Measurements from ENCODE around the gene MRNIP. TPM values are rescaled to one million over a fixed set of nuclear protein-coding genes. Genes with fewer than 3 reads are reported as not detected.

Gene MRNIP, protein sequence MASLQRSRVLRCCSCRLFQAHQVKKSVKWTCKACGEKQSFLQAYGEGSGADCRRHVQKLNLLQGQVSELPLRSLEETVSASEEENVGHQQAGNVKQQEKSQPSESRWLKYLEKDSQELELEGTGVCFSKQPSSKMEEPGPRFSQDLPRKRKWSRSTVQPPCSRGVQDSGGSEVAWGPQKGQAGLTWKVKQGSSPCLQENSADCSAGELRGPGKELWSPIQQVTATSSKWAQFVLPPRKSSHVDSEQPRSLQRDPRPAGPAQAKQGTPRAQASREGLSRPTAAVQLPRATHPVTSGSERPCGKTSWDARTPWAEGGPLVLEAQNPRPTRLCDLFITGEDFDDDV
- total RNA-seq: 3.9 and 7.9 TPM in 2 replicates

DNA sequence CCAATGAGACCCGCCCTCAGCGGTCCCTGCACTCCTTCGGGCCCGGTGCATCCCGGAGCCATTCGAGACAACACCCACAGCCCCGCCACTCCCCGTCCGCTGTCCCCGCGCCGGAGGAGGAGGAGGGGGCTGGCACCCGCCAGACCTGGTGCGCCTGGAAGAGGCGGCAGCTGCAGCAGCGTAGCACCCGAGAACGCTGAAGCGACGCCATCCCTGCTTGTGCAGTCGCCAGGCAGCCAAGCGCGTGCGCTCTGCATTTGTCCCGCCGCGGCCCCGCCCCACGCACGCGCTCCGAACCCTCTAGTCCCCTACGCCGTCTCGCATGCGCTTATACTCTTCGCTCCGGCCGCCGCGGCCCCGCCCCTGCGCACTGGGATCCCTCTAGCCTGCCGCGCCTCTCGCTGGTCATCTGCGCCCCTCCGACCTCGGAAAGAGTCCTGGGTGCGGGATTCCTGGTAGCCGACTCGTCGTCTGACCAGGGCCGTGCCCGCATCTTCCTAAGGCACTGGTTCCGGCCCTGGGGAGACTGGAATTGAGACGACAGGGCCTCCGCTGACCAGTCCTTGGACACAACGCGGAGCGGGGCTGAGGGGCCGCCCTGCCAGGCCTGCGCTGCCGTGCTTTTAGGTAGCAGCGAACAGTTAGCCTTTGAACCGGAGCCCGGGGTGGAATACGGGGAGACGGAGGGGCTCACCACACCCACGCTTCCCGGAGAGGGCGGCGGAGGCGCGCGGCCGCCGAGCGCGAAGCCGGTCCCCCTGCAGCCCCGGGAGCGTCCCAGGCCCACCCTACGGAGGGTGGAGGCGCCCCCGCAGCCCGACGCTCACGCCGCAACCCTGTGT, at the start of gene MRNIP:
MRNIP (minus strand) TSS at position 232 of the 842 bp plus-strand sequence; CDS start at position 211, 21 bp downstream.
- DNase-seq (ENCODE audit: low read depth in 2 of 2): peak; percentile 96 to 97

DNA sequence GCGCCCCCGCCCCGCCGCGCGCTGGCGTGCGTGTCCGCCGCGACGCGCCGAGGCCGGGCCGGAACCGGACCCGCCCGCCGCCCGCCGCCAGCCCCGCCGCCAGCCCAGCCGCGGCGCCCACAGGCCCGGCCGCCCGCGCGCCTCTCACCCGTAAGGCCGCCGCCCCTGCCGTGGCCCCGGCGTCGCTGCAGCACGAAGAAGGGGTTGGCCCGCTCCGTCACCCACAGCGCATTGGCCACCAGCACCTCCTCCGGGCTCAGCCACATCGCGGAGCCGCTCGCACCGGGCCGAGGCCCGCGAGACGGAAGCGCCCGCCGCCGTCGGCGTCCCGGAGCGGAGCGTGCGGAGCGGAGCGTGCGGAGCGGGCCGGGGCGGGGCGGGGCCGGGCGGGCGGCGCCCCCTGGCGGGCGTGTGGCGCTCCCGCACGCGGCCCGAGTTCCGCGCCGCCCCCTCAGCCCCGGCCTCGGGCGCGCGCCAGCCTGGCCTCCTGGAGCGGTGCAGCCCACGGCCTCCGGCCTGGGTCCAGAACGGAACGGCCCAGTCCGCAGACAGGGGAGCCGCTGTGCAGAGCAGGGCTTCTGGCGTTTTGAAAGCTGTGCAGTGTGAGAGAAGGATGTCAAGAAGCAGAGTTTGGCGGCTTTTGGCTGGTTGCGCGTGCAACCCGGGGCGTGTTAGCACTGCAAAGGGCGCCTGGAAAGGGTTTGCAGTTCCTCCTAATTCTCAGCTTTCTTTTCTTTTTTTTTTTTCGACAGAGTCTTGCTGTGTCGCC, 49.1 kb upstream of the MRNIP start, which contains the start of gene TBC1D9B:
TBC1D9B (minus strand) TSS at position 342 of the 769 bp plus-strand sequence; CDS start at position 266, 76 bp downstream.
- DNase-seq (ENCODE audit: low read depth in 2 of 2): peak; percentile 71 to 79

DNA sequence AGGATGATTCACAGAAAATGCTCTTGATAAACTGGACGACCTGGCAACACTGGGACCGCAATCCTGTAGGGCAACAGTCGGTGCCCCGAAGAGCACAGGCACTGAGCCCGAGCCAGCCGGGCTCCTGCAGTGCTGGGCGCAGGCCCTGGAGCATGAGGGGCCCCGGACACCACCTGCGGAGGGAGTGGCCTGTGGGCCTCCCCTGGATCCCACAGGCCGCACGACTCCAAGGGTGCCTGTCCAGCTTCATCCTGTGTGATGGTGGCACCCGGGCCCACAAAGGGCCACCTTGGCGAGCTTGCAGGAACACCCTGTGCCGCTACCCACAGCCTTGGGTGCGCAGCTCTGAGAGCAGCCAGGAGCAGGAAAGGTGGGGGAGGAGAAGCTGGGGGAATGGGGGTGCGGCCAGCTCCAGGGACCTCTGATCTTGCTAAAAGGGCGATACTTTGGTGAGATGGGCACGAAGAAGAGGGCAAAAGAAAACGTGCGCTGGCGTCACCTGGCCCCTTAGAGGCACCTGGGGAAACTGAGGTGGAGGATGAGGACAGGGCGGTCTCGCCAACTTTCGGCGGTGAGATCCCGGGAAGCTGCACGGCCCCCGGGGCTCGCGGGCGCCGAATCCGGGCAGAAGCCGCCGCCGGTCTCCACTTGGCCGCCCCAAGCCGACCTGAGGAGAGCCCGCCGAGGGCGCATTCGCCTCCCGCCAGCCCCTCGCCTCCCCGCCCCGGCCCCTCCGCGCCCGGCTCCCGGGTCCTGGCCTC, 48.4 kb upstream of the MRNIP start:
- peak; percentile 26 to 31 for DNase-seq (ENCODE audit: low read depth in 2 of 2)

DNA sequence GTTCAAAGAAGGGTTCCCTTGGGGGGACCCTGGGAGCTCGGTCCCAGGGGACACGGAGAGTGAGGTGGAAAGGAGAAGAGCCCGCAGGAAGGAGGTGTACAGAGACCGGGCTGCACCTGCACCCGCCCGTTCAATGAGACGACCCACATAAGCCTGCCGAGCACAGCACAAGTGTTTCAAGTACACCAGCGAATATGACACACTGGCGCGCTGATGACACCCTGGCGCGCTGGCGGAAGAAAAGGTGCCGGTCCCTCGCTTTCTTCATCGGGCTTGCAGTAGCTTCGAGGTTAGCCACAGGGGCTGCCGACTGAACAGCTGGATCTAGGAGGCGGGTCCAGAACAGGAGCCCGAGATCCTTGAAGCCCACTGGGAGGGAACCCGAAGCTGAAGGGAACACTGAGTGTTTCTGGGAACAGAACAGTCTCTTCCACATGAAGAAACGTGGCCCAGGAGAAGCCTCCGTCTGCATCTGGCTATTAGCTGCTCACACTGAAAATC, 47.7 kb upstream of the MRNIP start:
- DNase-seq (ENCODE audit: low read depth in 2 of 2): no peak

DNA sequence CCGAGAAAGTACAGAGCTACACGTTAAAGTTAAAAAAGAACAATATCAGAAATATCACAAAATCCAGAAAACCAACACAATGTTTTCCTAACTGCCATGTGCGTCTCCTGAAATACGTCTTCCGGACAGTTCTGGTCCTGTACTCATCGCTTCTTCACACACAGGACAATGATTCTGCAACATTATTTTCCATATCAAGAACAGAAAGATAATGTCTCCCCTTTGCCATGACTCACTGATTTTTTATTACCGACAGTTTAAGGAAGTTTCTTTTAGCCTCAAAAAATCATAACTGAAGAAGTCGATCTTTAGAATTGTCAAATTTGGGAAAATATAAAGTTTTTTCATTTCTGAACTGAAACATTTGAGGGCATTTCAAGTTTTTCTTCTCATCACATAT, 46.5 kb upstream of the MRNIP start:
- peak; percentile 34 to 37 for DNase-seq (ENCODE audit: low read depth in 2 of 2)

DNA sequence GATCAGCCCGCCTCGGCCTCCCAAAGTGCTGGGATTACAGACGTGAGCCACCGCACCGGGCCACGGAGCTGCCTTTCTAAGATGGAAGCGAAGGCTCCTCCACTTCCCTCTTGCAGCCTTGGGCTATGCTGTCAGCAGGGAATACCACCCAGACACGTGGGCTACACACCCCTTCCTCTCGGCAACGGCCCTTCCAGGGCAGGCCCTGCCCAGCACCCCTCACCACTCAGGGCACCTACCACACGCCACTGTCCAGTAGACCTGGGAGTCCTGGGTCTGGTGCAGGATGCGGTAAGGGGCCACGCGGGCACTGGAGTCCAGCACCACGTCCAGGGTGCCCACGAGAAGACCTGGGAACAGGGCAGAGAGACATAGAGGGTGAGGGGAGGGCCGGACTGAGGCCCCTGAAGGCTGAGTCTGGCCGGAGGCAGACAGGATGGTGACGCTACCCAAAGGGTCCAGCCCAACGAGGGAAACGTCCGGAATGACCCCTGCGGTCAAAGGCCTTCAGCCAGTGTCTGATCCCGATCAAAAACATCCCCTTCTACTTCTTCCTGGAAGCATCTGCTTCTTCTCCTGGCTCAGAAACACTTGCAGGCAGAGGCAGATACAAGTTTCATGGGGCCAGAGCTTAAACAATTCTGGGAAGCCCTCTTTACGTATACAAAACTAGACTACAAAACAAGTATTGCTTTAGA, 46.0 kb upstream of the MRNIP start:
- peak; percentile 23 to 67 for DNase-seq (ENCODE audit: low read depth in 2 of 2)

DNA sequence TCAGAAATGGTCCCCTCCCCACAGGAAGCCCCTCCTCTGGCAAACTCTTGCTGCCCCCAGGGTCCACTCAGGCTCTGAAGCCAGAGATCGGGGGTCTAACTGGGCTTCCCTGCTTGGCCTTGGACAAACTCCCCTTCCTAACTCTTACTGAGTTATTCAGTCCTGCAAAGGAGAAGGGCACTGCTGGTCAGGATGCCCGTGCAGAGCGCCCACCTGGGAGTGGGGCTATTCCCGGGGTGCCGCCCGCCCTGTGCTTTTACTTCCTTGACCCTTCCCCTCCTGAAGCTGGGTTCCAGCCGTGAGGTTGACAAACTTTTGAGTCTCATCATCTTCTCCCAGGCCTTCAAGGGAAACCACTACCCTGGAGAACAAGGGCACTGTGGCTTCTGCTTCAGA, 44.1 kb upstream of the MRNIP start:
- DNase-seq (ENCODE audit: low read depth in 2 of 2): no peak

DNA sequence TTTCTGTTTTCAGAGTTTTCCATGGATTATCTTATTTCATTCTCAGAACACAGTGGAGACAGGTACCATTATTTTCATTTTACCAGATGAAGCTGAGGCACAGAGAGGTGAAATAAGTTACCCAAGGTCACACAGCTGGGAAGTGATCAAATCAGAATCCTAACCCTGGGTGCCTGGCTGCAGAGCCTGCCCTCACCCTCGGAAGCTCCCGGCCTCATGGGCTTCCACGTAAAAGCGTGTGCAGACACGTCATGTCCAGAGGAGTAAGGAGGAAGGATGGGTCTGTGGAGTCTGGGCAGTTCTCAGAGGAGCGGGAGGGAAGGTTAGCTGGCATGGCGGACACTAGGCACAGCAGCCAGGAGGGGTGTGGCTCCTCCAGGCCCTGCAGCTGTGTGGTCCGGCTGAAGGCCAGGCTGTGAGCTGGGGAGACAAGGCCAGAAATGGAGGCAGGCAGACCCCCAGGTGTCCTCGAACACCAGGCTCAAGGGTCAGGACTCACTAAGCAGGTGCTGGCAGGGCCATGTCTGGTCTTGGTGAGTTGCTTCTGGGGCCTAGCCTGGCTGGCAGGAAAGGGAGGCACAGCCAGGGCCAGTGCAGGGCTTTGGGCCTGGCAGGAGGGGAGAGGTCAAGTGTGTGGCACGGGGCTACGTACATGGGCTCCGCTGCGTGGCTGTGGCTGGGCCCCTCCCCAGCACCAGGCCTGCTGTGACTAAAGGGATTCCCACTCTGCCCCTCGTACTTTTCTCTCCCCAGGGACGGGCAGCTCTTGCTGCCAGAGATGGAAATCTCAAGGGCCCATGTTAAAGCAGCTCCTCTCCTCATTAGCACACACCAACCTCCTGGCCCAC, 43.5 kb upstream of the MRNIP start:
- no peak for DNase-seq (ENCODE audit: low read depth in 2 of 2)

DNA sequence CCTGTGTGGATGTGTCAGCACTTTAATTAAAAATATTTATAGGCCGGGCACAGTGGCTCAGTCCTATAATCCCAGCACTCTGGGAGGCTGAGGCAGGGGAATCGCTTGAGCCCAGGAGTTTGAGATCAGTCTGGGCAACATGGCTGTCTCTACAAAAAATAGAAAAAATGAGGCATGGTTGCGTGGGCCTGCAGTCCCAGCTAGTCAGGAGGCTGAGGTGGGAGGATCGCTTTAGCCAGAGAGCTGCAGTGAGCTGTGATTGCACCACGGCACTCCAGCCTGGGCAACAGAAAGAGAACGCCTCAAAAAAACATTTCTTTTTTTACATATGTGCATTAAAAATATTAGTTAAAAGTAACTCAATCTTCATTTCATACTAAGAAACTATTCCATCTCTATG, 42.8 kb upstream of the MRNIP start:
- DNase-seq (ENCODE audit: low read depth in 2 of 2): no peak

DNA sequence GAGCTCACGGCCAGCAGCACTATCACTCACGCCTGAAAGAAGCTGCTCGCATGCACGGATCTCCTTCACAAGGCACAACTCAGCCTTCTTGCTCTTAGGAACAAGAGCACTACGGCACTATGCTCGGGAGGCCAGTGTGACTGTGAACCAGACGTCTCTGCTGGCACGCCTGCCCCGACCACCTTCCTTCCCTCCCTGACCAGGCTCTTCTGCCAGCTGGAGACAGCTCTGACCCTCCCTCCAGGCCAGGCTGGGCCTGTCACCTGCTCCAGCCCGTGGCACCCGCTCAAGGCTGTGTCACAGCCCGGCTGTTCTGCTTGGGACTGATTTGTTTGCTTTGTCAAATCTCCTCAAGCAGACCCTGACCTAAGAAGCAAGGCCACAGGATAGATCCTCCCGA, 42.1 kb upstream of the MRNIP start:
- DNase-seq (ENCODE audit: low read depth in 2 of 2): no peak

DNA sequence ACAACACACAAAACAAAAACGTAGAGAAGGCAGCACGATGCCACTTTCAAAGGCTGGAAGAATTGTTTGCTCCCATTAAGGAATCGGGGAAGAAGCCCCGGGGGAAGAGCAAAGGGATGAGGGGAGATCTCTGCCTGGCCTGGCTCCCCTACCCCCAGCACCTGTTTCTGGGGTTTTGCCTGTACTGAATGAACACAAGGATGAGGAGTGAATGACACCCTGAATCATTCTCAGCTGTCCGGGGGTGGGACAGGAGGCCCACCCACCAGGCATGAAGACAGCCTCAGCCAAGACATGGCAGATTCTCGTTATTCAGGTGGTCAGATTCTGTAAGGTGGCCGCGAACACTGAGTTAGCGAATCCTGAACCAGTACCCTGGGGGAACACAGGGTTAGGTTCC, 41.6 kb upstream of the MRNIP start:
- DNase-seq (ENCODE audit: low read depth in 2 of 2): no peak

DNA sequence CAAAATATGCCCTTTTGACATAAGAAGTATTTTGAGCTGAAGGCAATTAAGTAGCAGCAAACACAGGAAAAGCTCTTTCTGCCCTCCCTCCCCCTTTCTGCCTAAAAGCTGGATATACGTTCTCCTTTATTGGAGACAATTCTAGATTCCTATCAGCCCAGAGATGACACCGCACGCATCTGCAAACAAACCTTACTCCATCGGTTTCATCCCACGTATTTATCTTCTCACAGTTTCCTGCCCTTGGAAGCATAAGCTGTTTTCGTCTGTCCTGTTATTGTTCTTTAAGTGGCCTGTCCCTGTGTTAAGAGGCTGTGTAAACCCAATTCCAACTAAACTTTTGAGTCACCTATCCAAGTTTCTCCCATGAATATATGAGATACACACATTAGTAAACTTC, 37.2 kb upstream of the MRNIP start:
- DNase-seq (ENCODE audit: low read depth in 2 of 2): no peak

DNA sequence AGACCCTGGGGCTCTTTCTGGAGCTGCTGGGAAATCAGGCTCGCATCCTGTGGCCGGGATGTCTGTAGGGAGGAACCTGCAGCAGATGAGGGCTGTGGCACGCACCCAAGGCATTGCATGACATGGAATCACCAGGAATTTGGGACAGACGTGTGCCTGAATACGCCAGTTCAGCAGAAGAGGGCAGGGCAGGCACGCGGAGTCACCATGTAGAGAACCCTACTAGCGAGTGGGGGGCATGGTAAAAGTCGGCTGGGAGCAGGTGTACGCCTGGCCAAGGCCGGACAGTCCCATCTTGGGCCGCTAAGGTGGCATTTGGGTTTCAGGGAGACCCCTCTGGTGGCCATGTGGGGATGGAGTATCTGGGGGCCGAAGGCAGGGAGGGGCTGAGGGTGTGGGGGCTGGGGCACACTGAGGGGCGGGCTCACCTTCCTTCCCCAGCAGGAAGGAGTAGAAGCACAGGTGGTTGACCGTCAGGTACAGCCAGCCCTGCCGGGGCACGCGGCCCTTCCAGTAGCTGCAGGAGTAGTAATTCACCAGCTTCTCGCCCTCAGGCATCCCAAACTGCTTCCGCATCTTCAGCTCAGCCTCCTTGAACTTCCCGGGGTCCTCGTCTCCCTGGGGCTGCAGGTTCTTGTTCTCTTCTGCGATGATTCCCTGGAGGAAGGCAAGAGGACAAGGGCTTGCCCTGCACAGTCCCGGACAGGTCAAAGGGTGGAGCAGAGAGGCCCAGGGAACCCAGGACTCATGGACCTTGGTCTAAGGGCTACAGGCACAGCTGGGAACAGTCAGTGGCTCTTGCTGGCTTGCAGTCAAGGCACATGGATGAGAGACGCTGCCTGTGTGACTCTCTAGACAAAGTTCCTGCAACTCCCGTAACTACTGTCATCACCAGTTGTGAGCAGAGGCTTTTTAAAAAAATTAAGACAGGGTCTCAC, 35.6 kb upstream of the MRNIP start:
- DNase-seq (ENCODE audit: low read depth in 2 of 2): no peak

DNA sequence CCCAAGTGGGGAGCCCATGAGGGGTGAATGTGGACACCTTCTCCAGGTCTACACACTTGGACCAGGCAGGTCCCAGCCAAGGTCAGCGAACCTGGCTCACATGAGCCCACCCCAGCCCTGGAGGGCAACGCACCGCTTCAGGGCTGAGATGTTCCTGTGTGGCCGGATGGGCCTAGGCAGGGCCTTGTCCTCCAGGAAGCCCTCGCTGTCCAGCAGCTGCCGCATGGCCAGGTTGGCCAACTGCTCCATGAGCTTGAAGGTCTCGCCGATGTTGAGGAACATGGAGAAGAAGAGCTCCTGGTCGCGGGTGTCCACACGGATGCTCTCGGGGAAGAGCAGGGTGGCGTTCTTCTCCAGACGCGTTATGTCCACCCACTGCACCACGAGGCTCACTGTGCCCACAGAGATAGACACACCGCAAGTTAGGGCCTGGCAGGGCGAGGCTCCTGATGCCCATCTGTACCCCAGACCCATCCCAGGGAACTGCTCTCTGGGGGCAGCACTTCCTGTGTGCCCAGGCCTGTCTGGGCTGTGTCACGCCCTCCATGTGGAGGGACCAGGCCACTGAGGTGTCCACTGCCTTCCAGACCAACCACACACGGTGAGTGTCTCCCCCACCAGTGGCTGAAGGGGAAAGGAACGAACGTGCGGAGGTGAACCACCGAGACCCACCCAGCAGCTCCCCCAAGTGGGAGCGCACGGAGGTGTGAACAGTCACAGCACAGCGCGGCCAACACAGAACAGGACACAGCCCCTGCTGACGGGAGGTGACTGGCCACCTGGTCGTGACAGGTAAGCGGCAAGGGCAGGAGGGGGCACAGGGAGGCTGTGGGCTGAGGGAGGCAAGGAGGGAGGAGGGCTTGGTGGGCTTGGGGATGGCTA, 34.7 kb upstream of the MRNIP start:
- DNase-seq (ENCODE audit: low read depth in 2 of 2): no peak

DNA sequence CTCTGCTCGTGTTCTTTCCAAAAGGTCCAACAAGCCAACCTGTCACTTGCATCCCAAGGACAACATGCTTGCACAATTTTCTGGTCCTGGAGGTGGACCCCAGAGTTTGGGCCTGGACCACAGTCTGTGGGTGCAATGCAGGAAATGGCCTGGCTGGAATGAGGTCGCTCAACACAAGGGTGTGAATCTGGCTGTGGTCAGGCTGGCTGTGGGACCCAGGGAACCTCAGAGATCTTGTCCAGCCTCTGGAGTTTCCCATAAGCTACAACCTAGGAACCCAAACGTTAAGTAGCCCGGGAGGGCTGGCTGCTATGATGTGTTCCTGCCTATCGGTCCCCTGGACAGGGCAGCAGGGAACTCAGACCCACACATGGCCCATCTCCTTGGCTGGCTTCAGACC, 33.6 kb upstream of the MRNIP start:
- DNase-seq (ENCODE audit: low read depth in 2 of 2): no peak

DNA sequence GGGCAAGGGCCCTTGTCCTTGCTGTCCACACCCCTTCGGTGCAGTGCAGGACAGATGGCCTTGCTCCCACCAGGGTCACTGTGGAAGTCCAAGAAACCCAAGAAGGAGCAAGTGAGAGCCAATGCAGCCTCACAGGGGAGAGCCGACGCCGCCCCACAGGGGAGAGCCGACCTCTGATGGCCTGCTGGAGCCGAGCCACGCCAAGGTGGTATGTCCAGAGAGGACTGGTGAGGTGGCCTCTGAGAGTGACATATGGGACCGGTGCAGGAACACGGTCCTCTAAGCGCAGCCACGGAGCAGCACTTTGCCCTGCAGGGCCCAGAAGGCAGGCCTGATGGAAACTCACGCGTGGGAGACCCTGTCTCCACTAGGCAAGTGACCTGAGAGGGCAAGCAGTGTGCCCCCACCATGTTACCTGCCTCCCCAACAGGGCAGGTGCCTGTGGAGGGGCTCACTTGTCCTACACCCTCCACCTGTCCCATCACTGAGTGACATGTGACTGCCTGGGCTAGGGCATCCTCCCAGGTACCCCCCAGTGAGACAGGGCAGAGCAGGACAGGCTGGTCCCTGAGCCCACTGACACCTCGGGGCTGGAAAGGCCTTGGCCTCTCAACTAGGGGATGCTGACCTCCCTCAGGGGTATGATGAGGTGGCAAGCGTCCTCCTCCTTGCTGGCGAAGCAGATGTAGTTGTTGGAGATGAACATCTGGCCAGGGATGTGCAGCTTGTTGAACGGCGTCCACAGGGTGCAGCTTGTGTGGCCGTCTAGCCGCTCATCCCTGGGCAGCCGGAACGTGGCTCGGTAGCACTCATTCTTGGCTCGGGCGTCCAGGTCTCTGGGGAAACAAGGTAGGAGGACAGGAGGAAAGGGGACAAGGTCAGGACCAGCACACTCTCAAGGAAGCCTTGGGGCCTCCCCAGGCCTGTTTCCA, 32.4 kb upstream of the MRNIP start:
- DNase-seq (ENCODE audit: low read depth in 2 of 2): no peak
